Measurements from ENCODE around the gene TRIP13.
"Not testable (repeated sequence)": the region's sequence is repeated elsewhere in the genome, so short reads cannot be mapped to it uniquely, and the experiment has no call there.

The TRIP13 gene

GRCh38 chr5:922436-923280 is 30.0 kb downstream of the TRIP13 start:
- DNase-seq = no peak

GRCh38 chr5:923281-923873 is 30.7 kb downstream of the TRIP13 start:
- DNase-seq = no peak

GRCh38 chr5:926417-927171 is 33.9 kb downstream of the TRIP13 start:
- no peak for DNase-seq

- no peak for DNase-seq
Measured at GRCh38 chr5:927172-928015, 34.7 kb downstream of the TRIP13 start.

- DNase-seq = not testable (repeated sequence)
Measured at GRCh38 chr5:929182-929581, 36.5 kb downstream of the TRIP13 start.

GRCh38 chr5:929596-929995 is 36.9 kb downstream of the TRIP13 start:
- DNase-seq = no peak

GRCh38 chr5:930866-931265 is 38.2 kb downstream of the TRIP13 start:
- no peak for DNase-seq

GRCh38 chr5:931570-932145 is 39.0 kb downstream of the TRIP13 start:
- DNase-seq = peak; percentile 87

- peak; percentile 31 for DNase-seq
Measured at GRCh38 chr5:932151-932627, 39.5 kb downstream of the TRIP13 start.

GRCh38 chr5:932628-933250 is 40.1 kb downstream of the TRIP13 start:
- DNase-seq = no peak

- DNase-seq = no peak
Measured at GRCh38 chr5:933251-933861, 40.7 kb downstream of the TRIP13 start.

- DNase-seq = not testable (repeated sequence)
Measured at GRCh38 chr5:933951-934350, 41.3 kb downstream of the TRIP13 start.

GRCh38 chr5:934381-934967 is 41.8 kb downstream of the TRIP13 start:
- not testable (repeated sequence) for DNase-seq

GRCh38 chr5:935510-936084 is 42.9 kb downstream of the TRIP13 start:
- DNase-seq = no peak

GRCh38 chr5:936149-937144 is 43.8 kb downstream of the TRIP13 start:
- DNase-seq = no peak

- no peak for DNase-seq
Measured at GRCh38 chr5:937151-937924, 44.7 kb downstream of the TRIP13 start.

- DNase-seq = no peak
Measured at GRCh38 chr5:939368-939767, 46.7 kb downstream of the TRIP13 start.

- DNase-seq = not testable (repeated sequence)
Measured at GRCh38 chr5:940741-941140, 48.1 kb downstream of the TRIP13 start.
